ENCODE measurements around the gene EPHB4. TPM values are rescaled to one million over a fixed set of nuclear protein-coding genes. Genes with fewer than 3 reads are reported as not detected.

The EPHB4 gene
- total RNA-seq, 1 experiment from 2014 or later: 192 TPM

GRCh38 chr7:100867040-100867775 is 39.9 kb upstream of the EPHB4 start, which contains the start of gene TRIP6:
Gene TRIP6 (plus strand): TSS chr7:100867387. CDS start chr7:100867498, 111 bp downstream.
- Histone ChIP-seq H3K4me1 (ENCODE audit: control insufficient read depth, insufficient read depth, low read length) (peaks cover 10% of the 10 kb centered on the region), H3K27me3 (ENCODE audit: control insufficient read depth, insufficient read depth, low read length) (no peaks in the 10 kb centered on the region), H3K9me3 (ENCODE audit: control insufficient read depth, insufficient read depth, low read depth, low read length) (no peaks in the 10 kb centered on the region), H3K4me3 (ENCODE audit: low read depth in 2 of 2, low read length in 2 of 2) (no peak within 1 kb of the TSS), H3K36me3 (ENCODE audit: control insufficient read depth, insufficient read depth, low read length) (peaks cover 2% of the 10 kb centered on the region; the same call in 1 of the 2 replicates), H3K27ac (ENCODE audit: low read length) (peak within 1 kb of the TSS; percentile 41; the same call in 1 of the 2 replicates)
- ATAC-seq (peak; percentile 55), DNase-seq (ENCODE audit: low read depth, low spot score) (no peak)
- in situ Hi-C loops (cut with HindIII; ENCODE audit: low pct_unique_long_range_greater_than_20kb, low sequenced_read_pairs) (no loop called here), intact Hi-C loops (cut with micrococcal nuclease; ENCODE audit: unreplicated experiment) (no loop called here)
- BruUV-seq (replicated peaks): no TSS peak
- POLR2A ChIA-PET: interaction anchor here (0.5 kb wide), 1 partner anchor 30 kb away, joined by 12 read pairs; no protein-coding TSS in a partner anchor
- CTCF ChIA-PET: no interaction called here
- TF ChIP-seq TCF7L2 (IDR thresholded peaks at IDR 0.05; ENCODE audit: low read depth, low read length) (no peak), REST (IDR thresholded peaks at IDR 0.05; ENCODE audit: insufficient read depth in 1 of 2, low read depth in 2 of 2, low read length in 1 of 2) (no peak), CTCF (IDR thresholded peaks at IDR 0.05) (no peak), POLR2AphosphoS5 (IDR thresholded peaks at IDR 0.05; ENCODE audit: low read depth, low read length) (no peak), SIN3A (IDR thresholded peaks at IDR 0.05; ENCODE audit: borderline replicate concordance, insufficient read depth, low read depth, low read length) (no peak)

DNA sequence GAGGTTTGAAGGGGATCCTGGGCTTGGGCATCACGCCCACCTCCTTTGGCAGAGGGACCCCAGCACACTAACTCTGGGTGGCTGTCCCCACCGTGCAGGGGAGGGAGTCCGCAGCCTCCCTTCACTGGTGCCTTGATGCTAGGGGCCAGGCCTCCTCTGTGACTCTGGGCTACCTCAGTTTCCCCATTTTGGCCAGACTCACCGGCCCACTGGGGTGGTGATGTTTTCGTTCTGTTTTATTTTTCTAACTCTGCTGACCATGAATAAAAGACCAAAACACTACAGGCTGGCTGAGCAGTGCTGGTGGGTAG is 39.4 kb upstream of the EPHB4 start:
- ChIA-PET CTCF (no interaction called here), POLR2A (interaction anchor here (0.5 kb wide), 1 partner anchor 29 kb away, joined by 12 read pairs; no protein-coding TSS in a partner anchor)
- intact Hi-C loops (cut with micrococcal nuclease; ENCODE audit: unreplicated experiment): no loop called here

More for the DNA sequence above, 39.4 kb upstream of the EPHB4 start:
- H3K4me1 ChIP-seq (ENCODE audit: control insufficient read depth, insufficient read depth, low read length): peaks cover 10% of the 10 kb centered on the region
- in situ Hi-C loops (cut with HindIII; ENCODE audit: low pct_unique_long_range_greater_than_20kb, low sequenced_read_pairs): no loop called here
- TF ChIP-seq POLR2AphosphoS5 (IDR thresholded peaks at IDR 0.05; ENCODE audit: low read depth, low read length) (no peak), REST (IDR thresholded peaks at IDR 0.05; ENCODE audit: insufficient read depth in 1 of 2, low read depth in 2 of 2, low read length in 1 of 2) (no peak), TCF7L2 (IDR thresholded peaks at IDR 0.05; ENCODE audit: low read depth, low read length) (no peak), CTCF (IDR thresholded peaks at IDR 0.05) (no peak), SIN3A (IDR thresholded peaks at IDR 0.05; ENCODE audit: borderline replicate concordance, insufficient read depth, low read depth, low read length) (no peak)
- ATAC-seq: no peak
- BruUV-seq (replicated peaks): no TSS peak
- peak overlapping the region; percentile 41; the same call in 1 of the 2 replicates for H3K27ac ChIP-seq (ENCODE audit: low read length)
- no peak overlapping the region for H3K4me3 ChIP-seq (ENCODE audit: low read depth in 2 of 2, low read length in 2 of 2)
- no peak for DNase-seq (ENCODE audit: low read depth, low spot score)
- no peaks in the 10 kb centered on the region for H3K9me3 ChIP-seq (ENCODE audit: control insufficient read depth, insufficient read depth, low read depth, low read length)
- H3K36me3 ChIP-seq (ENCODE audit: control insufficient read depth, insufficient read depth, low read length): peaks cover 2% of the 10 kb centered on the region; the same call in 1 of the 2 replicates
- H3K27me3 ChIP-seq (ENCODE audit: control insufficient read depth, insufficient read depth, low read length): no peaks in the 10 kb centered on the region

All from Panc1 (cell line).